Measurements from ENCODE around the gene LILRA2. TPM values are rescaled to one million over a fixed set of nuclear protein-coding genes. Genes with fewer than 3 reads are reported as not detected.

LILRA2 gene
- total RNA-seq, 1 experiment from 2014 or later, result not detected

GRCh38 chr19:54616057-54616456, 42.5 kb downstream of the LILRA2 start:
- Histone ChIP-seq H3K27me3 (replicated peaks; ENCODE audit: control insufficient read depth, insufficient read depth, low read length) (no peaks in the 10 kb centered on the region), H3K36me3 (ENCODE audit: control insufficient read depth, insufficient read depth, low read length) (no peaks in the 10 kb centered on the region), H3K9me3 (no peaks in the 10 kb centered on the region), H3K4me1 (no peaks in the 10 kb centered on the region), H3K4me3 (ENCODE audit: low read depth, low read length) (no peak overlapping the region)
- no peaks in the 10 kb centered on the region for H3K4me1 Mint-ChIP-seq (ENCODE audit: low read depth, unreplicated experiment)
- ChIA-PET CTCF (no interaction called here), POLR2A (no interaction called here)
- no peak for DNase-seq
- peaks cover 19% of the 10 kb centered on the region for H3K9me3 Mint-ChIP-seq (ENCODE audit: unreplicated experiment)
- no peak overlapping the region for H3K27ac Mint-ChIP-seq (ENCODE audit: unreplicated experiment)
- no peaks in the 10 kb centered on the region for H3K36me3 Mint-ChIP-seq (ENCODE audit: insufficient read depth, unreplicated experiment)
- H3K27me3 Mint-ChIP-seq (ENCODE audit: insufficient read depth, unreplicated experiment), result peaks cover 14% of the 10 kb centered on the region
- intact Hi-C loops (cut with micrococcal nuclease; ENCODE audit: unreplicated experiment), result no loop called here
- BruUV-seq (replicated peaks), result no TSS peak
- no peak overlapping the region for H3K4me3 Mint-ChIP-seq (ENCODE audit: unreplicated experiment)
- TF ChIP-seq, protein P1, sequence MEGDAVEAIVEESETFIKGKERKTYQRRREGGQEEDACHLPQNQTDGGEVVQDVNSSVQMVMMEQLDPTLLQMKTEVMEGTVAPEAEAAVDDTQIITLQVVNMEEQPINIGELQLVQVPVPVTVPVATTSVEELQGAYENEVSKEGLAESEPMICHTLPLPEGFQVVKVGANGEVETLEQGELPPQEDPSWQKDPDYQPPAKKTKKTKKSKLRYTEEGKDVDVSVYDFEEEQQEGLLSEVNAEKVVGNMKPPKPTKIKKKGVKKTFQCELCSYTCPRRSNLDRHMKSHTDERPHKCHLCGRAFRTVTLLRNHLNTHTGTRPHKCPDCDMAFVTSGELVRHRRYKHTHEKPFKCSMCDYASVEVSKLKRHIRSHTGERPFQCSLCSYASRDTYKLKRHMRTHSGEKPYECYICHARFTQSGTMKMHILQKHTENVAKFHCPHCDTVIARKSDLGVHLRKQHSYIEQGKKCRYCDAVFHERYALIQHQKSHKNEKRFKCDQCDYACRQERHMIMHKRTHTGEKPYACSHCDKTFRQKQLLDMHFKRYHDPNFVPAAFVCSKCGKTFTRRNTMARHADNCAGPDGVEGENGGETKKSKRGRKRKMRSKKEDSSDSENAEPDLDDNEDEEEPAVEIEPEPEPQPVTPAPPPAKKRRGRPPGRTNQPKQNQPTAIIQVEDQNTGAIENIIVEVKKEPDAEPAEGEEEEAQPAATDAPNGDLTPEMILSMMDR (IDR thresholded peaks at IDR 0.05; ENCODE audit: insufficient read depth in 1 of 2, low read depth in 1 of 2, low read length in 1 of 2, severe bottlenecking in 1 of 2, unreplicated experiment in 1 of 2), result no peak

- no peaks in the 10 kb centered on the region for H3K4me1 ChIP-seq
- Mint-ChIP-seq H3K27ac (ENCODE audit: unreplicated experiment) (no peak overlapping the region), H3K4me3 (ENCODE audit: unreplicated experiment) (no peak overlapping the region), H3K27me3 (ENCODE audit: insufficient read depth, unreplicated experiment) (peaks cover 15% of the 10 kb centered on the region), H3K9me3 (ENCODE audit: unreplicated experiment) (peaks cover 19% of the 10 kb centered on the region), H3K36me3 (ENCODE audit: insufficient read depth, unreplicated experiment) (no peaks in the 10 kb centered on the region), H3K4me1 (ENCODE audit: low read depth, unreplicated experiment) (no peaks in the 10 kb centered on the region)
- TF ChIP-seq, protein P1 (IDR thresholded peaks at IDR 0.05; ENCODE audit: insufficient read depth in 1 of 2, low read depth in 1 of 2, low read length in 1 of 2, severe bottlenecking in 1 of 2, unreplicated experiment in 1 of 2), result no peak
- ChIA-PET CTCF (no interaction called here), POLR2A (no interaction called here)
- no peak for DNase-seq
- no peaks in the 10 kb centered on the region for H3K36me3 ChIP-seq (ENCODE audit: control insufficient read depth, insufficient read depth, low read length)
- intact Hi-C loops (cut with micrococcal nuclease; ENCODE audit: unreplicated experiment), result no loop called here
- no peaks in the 10 kb centered on the region for H3K9me3 ChIP-seq
- no peak overlapping the region for H3K4me3 ChIP-seq (ENCODE audit: low read depth, low read length)
- H3K27me3 ChIP-seq (replicated peaks; ENCODE audit: control insufficient read depth, insufficient read depth, low read length), result no peaks in the 10 kb centered on the region
- no TSS peak for BruUV-seq (replicated peaks)
Measured at GRCh38 chr19:54616821-54617560, 43.4 kb downstream of the LILRA2 start.

DNA sequence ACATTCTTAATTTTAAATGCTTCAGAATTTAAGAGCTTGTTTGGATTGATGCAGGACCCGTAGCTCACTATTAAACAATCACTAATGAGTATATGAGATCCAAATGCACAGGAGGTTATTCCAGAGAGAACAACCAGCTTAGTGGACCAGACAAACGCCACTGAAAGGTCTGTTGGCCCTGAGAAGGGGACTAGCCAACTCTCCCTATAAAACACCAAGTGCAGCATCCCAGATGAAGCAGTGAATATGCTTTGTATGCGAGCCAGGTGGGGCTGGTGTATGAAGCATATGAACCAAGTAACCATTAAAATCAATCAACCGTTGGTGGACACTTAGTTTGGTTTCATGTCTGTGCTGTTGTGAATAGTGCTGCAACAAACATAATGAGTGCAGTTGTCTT, 46.9 kb downstream of the LILRA2 start:
- Mint-ChIP-seq H3K9me3 (ENCODE audit: unreplicated experiment) (peaks cover under 1% of the 10 kb centered on the region), H3K4me3 (ENCODE audit: unreplicated experiment) (no peak overlapping the region), H3K36me3 (ENCODE audit: insufficient read depth, unreplicated experiment) (no peaks in the 10 kb centered on the region), H3K4me1 (ENCODE audit: low read depth, unreplicated experiment) (no peaks in the 10 kb centered on the region), H3K27me3 (ENCODE audit: insufficient read depth, unreplicated experiment) (peaks cover 20% of the 10 kb centered on the region), H3K27ac (ENCODE audit: unreplicated experiment) (no peak overlapping the region)
- Histone ChIP-seq H3K4me1 (no peaks in the 10 kb centered on the region), H3K36me3 (ENCODE audit: control insufficient read depth, insufficient read depth, low read length) (no peaks in the 10 kb centered on the region), H3K9me3 (no peaks in the 10 kb centered on the region), H3K27me3 (replicated peaks; ENCODE audit: control insufficient read depth, insufficient read depth, low read length) (no peaks in the 10 kb centered on the region), H3K4me3 (ENCODE audit: low read depth, low read length) (no peak overlapping the region)
- no peak for DNase-seq
- intact Hi-C loops (cut with micrococcal nuclease; ENCODE audit: unreplicated experiment), result no loop called here
- no TSS peak for BruUV-seq (replicated peaks)
- TF ChIP-seq, protein P1 (IDR thresholded peaks at IDR 0.05; ENCODE audit: insufficient read depth in 1 of 2, low read depth in 1 of 2, low read length in 1 of 2, severe bottlenecking in 1 of 2, unreplicated experiment in 1 of 2), result no peak
- ChIA-PET POLR2A (no interaction called here), CTCF (no interaction called here)
